WTC11 (cell line): Measurements from ENCODE around the gene RIN3. TPM values are rescaled to one million over a fixed set of nuclear protein-coding genes. Genes with fewer than 3 reads are reported as not detected.

Experiments used
- ATAC-seq: fragments of 200-7000 bp; cut with Tn5 transposase; 2 replicates; pipeline ENCODE4 v1.10.0; 2021; ENCODE audit warnings: mild to moderate bottlenecking, moderate library complexity
- CTCF ChIA-PET: fragments of 300-600 bp; sonication (Branson Sonifier 250); formaldehyde crosslinking; loops from one replicate; lab custom pipeline; 2021; ENCODE audit warnings: antibody characterized with exemption; lab: Charles Lee
- POLR2A ChIA-PET: fragments of 350-600 bp; sonication (Branson Sonifier 250); formaldehyde crosslinking; loops from one replicate; lab custom pipeline; 2021; ENCODE audit warnings: antibody characterized with exemption; lab: Charles Lee
- DNase-seq: peaks from one replicate; pipeline ENCODE4 v3.0.0; 2021; ENCODE audit warnings: low spot score
- H3K27ac Mint-ChIP-seq: 2 replicates; pipeline ENCODE4 v1.8.0; 2021; ENCODE audit warnings: mixed read lengths
- H3K27me3 Mint-ChIP-seq: 2 replicates; pipeline ENCODE4 v1.8.0; 2021; ENCODE audit warnings: low read depth, mild to moderate bottlenecking, moderate library complexity, mixed read lengths
- H3K36me3 Mint-ChIP-seq: 2 replicates; pipeline ENCODE4 v1.8.0; 2021; ENCODE audit warnings: mixed read lengths
- H3K4me1 Mint-ChIP-seq: 2 replicates; pipeline ENCODE4 v1.8.0; 2022; ENCODE audit warnings: mixed read lengths
- H3K4me3 Mint-ChIP-seq: 2 replicates; pipeline ENCODE4 v1.8.0; 2021; ENCODE audit warnings: mild to moderate bottlenecking, moderate library complexity, mixed read lengths
- H3K9me3 Mint-ChIP-seq: 2 replicates; pipeline ENCODE4 v1.8.0; 2021; ENCODE audit warnings: mixed read lengths
- AFF4 ChIP-seq: sonication (generic); formaldehyde crosslinking; IDR thresholded peaks from 2 replicates; pipeline ENCODE4 v1.8.1; 2023; ENCODE audit warnings: mild to moderate bottlenecking, missing genetic modification reagents, borderline replicate concordance
- E2F4 ChIP-seq: sonication (generic); formaldehyde crosslinking; IDR thresholded peaks from 2 replicates; pipeline ENCODE4 v1.8.1; 2022; ENCODE audit warnings: low read depth, mild to moderate bottlenecking, moderate library complexity, missing genetic modification reagents, borderline replicate concordance
- FOXJ3 ChIP-seq: sonication (generic); formaldehyde crosslinking; IDR thresholded peaks from 2 replicates; pipeline ENCODE4 v1.9.0; 2021; ENCODE audit warnings: missing genetic modification reagents, mild to moderate bottlenecking, borderline replicate concordance
- FOXK1 ChIP-seq: sonication (generic); formaldehyde crosslinking; IDR thresholded peaks from 2 replicates; pipeline ENCODE4 v1.8.0; 2022; ENCODE audit warnings: mild to moderate bottlenecking, moderate library complexity, missing genetic modification reagents
- GRHL2 ChIP-seq: fragments of 250-450 bp; sonication (Bioruptor Pico); IDR thresholded peaks from 2 replicates; pipeline ENCODE4 v1.8.0; 2022; ENCODE audit warnings: mild to moderate bottlenecking, moderate library complexity; ENCODE audit not compliant: insufficient replicate concordance, severe bottlenecking
- KAT7 ChIP-seq: sonication (generic); formaldehyde crosslinking; IDR thresholded peaks from 2 replicates; pipeline ENCODE4 v1.8.1; 2023; ENCODE audit warnings: missing genetic modification reagents, mild to moderate bottlenecking, borderline replicate concordance
- MAX ChIP-seq: sonication (generic); formaldehyde crosslinking; IDR thresholded peaks from 2 replicates; pipeline ENCODE4 v1.8.0; 2022; ENCODE audit warnings: mild to moderate bottlenecking, missing genetic modification reagents
- MXD4 ChIP-seq: fragments of 250-450 bp; sonication (Bioruptor Pico); IDR thresholded peaks from 2 replicates; pipeline ENCODE4 v1.8.0; 2021; ENCODE audit warnings: mild to moderate bottlenecking, moderate library complexity, borderline replicate concordance
- MYBL2 ChIP-seq: sonication (generic); formaldehyde crosslinking; IDR thresholded peaks from 2 replicates; pipeline ENCODE4 v1.8.1; 2023; ENCODE audit warnings: mild to moderate bottlenecking, moderate library complexity, missing genetic modification reagents
- NFYB ChIP-seq: sonication (generic); formaldehyde crosslinking; conservative IDR thresholded peaks from 2 replicates; pipeline ENCODE4 v1.8.0; 2022; ENCODE audit warnings: low read depth, missing genetic modification reagents
- NR1H2 ChIP-seq: sonication (generic); formaldehyde crosslinking; IDR thresholded peaks from 2 replicates; pipeline ENCODE4 v1.9.0; 2021; ENCODE audit warnings: mild to moderate bottlenecking, moderate library complexity, missing genetic modification reagents
- NR3C1 ChIP-seq: sonication (generic); formaldehyde crosslinking; conservative IDR thresholded peaks from 2 replicates; pipeline ENCODE4 v1.8.1; 2023; ENCODE audit warnings: low read depth, mild to moderate bottlenecking, missing genetic modification reagents
- PREB ChIP-seq: sonication (generic); formaldehyde crosslinking; IDR thresholded peaks from 2 replicates; pipeline ENCODE4 v1.8.1; 2022; ENCODE audit warnings: mild to moderate bottlenecking, missing genetic modification reagents, moderate library complexity, borderline replicate concordance
- TP53 ChIP-seq: sonication (generic); formaldehyde crosslinking; IDR thresholded peaks from 2 replicates; pipeline ENCODE4 v1.8.1; 2023; ENCODE audit warnings: mild to moderate bottlenecking, missing genetic modification reagents
- ZBTB43 ChIP-seq: sonication (generic); formaldehyde crosslinking; IDR thresholded peaks from 2 replicates; pipeline ENCODE4 v1.8.1; 2023; ENCODE audit warnings: mild to moderate bottlenecking, missing genetic modification reagents
- ZNF138 ChIP-seq: sonication (generic); formaldehyde crosslinking; conservative IDR thresholded peaks from 2 replicates; pipeline ENCODE4 v1.8.1; 2022; ENCODE audit warnings: mild to moderate bottlenecking, moderate library complexity, missing genetic modification reagents
- ZNF281 ChIP-seq: sonication (generic); formaldehyde crosslinking; IDR thresholded peaks from 2 replicates; pipeline ENCODE4 v1.8.0; 2023; ENCODE audit warnings: mild to moderate bottlenecking, missing genetic modification reagents
- ZNF423 ChIP-seq: fragments of 250-450 bp; sonication (Bioruptor Pico); IDR thresholded peaks from 2 replicates; pipeline ENCODE4 v2.1.2; 2022; ENCODE audit warnings: mild to moderate bottlenecking, moderate library complexity
- ZNF512 ChIP-seq: sonication (generic); formaldehyde crosslinking; IDR thresholded peaks from 2 replicates; pipeline ENCODE4 v1.8.1; 2022; ENCODE audit warnings: missing genetic modification reagents, borderline replicate concordance
- total RNA-seq: library from RNA; stranded (reverse); gene quantifications from 3 replicates; pipeline ENCODE4 v1.2.3, GENCODE V29; 2021

RIN3 gene
- total RNA-seq, 1 experiment from 2014 or later = 3.3 TPM

- H3K27ac Mint-ChIP-seq = no peak overlapping the region
- no peak overlapping the region for H3K4me3 Mint-ChIP-seq
- ChIA-PET POLR2A (no interaction called here), CTCF (no interaction called here)
- no peak for DNase-seq
- peaks cover 6% of the 10 kb centered on the region; the same call in 1 of the 2 replicates for H3K4me1 Mint-ChIP-seq
- H3K27me3 Mint-ChIP-seq = no peaks in the 10 kb centered on the region
- peaks cover 4% of the 10 kb centered on the region for H3K9me3 Mint-ChIP-seq
- TF ChIP-seq GRHL2 (CRISPR knock-in tag) (no peak), ZNF281 (CRISPR knock-in tag) (no peak), TP53 (CRISPR knock-in tag) (no peak), AFF4 (CRISPR knock-in tag) (no peak), KAT7 (CRISPR knock-in tag) (no peak), ZBTB43 (CRISPR knock-in tag) (no peak), ZNF512 (no peak), FOXJ3 (CRISPR knock-in tag) (no peak), NR3C1 (no peak), MAX (CRISPR knock-in tag) (no peak), ZNF423 (CRISPR knock-in tag) (no peak), PREB (CRISPR knock-in tag) (no peak), MYBL2 (CRISPR knock-in tag) (no peak), E2F4 (CRISPR knock-in tag) (no peak), MXD4 (CRISPR knock-in tag) (no peak), ZNF138 (CRISPR knock-in tag) (no peak), FOXK1 (no peak), NFYB (CRISPR knock-in tag) (no peak), NR1H2 (CRISPR knock-in tag) (no peak)
- TF ChIP-seq, all 79 proteins: peak for 0
- peaks cover 24% of the 10 kb centered on the region for H3K36me3 Mint-ChIP-seq
- ATAC-seq = no peak
Measured at GRCh38 chr14:92731622-92732115, 218.1 kb downstream of the RIN3 start.
